H1 (cell line): Measurements from ENCODE around the gene SOWAHD. TPM values are rescaled to one million over a fixed set of nuclear protein-coding genes. Genes with fewer than 3 reads are reported as not detected.

Experiments
- CTCF ChIA-PET: fragments of 300-600 bp; sonication (Branson Sonifier 250); formaldehyde crosslinking; loops from one replicate; lab custom pipeline; 2021; ENCODE audit not compliant: partially characterized antibody; lab: Charles Lee
- POLR2A ChIA-PET: fragments of 300-600 bp; sonication (Branson Sonifier 250); formaldehyde crosslinking; loops from one replicate; lab custom pipeline; 2021; ENCODE audit warnings: inconsistent platforms; ENCODE audit not compliant: partially characterized antibody; lab: Charles Lee
- DNase-seq, 2 experiments: peaks; one replicate each; pipeline versions ENCODE4 v3.0.0 to v3.0.0-alpha.2; 2010 to 2022; ENCODE audit warnings: low spot score in 2 of 2, low read depth in 1 of 2, mixed read lengths in 1 of 2
- FAIRE-seq: peaks from 2 replicates; lab custom pipeline; 2011; peaks lifted over from hg19 to GRCh38; lab: Jason Lieb, UNC
- H2AFZ ChIP-seq: 2 replicates; pipeline ENCODE4 v1.8.1; 2012; ENCODE audit warnings: low read length, inconsistent platforms
- H2AK5ac ChIP-seq: 2 replicates; pipeline ENCODE4 v1.6.1; 2013; ENCODE audit warnings: low read depth, low read length
- H2BK120ac ChIP-seq: replicated peaks from 2 replicates; pipeline ENCODE3; 2013; ENCODE audit warnings: low read depth, low read length, inconsistent platforms
- H2BK12ac ChIP-seq: 2 replicates; pipeline ENCODE4 v1.6.1; 2013; ENCODE audit warnings: low read depth, low read length
- H2BK15ac ChIP-seq: 2 replicates; pipeline ENCODE4 v1.6.1; 2013; ENCODE audit warnings: low read length
- H2BK20ac ChIP-seq: 2 replicates; pipeline ENCODE4 v1.6.1; 2013; ENCODE audit warnings: low read length
- H2BK5ac ChIP-seq: 2 replicates; pipeline ENCODE4 v1.6.1; 2013; ENCODE audit warnings: low read depth, low read length
- H3K14ac ChIP-seq: 2 replicates; pipeline ENCODE4 v1.6.1; 2013; ENCODE audit warnings: inconsistent platforms; ENCODE audit not compliant: insufficient read length
- H3K18ac ChIP-seq: 2 replicates; pipeline ENCODE4 v1.6.1; 2013; ENCODE audit warnings: low read length; ENCODE audit errors: extremely low read depth
- H3K23ac ChIP-seq: 2 replicates; pipeline ENCODE4 v1.6.1; 2013; ENCODE audit warnings: inconsistent platforms; ENCODE audit not compliant: insufficient read length
- H3K23me2 ChIP-seq: 2 replicates; pipeline ENCODE4 v1.6.1; 2013; ENCODE audit warnings: low read depth, low read length
- H3K27ac ChIP-seq: 2 replicates; pipeline ENCODE4 v1.6.1; 2011; ENCODE audit warnings: low read depth, low read length, inconsistent platforms
- H3K27me3 ChIP-seq, 4 experiments: replicated peaks in 1 of 4; 1 replicate in 1 of 4; 2 replicates in 3 of 4; pipeline versions ENCODE4 v1.6.1 to v1.8.1; 2011 to 2013; ENCODE audit warnings: low read length in 3 of 4, mild to moderate bottlenecking in 3 of 4, inconsistent platforms in 2 of 4, mixed read lengths in 2 of 4, moderate library complexity in 1 of 4; ENCODE audit not compliant: control insufficient read depth in 3 of 4, insufficient read depth in 3 of 4; ENCODE audit errors: extremely low read depth in 1 of 4
- H3K36me3 ChIP-seq, 4 experiments: 2 replicates each; pipeline versions ENCODE4 v1.6.1 to v1.8.1; 2011 to 2013; ENCODE audit warnings: mild to moderate bottlenecking in 4 of 4, low read length in 3 of 4, moderate library complexity in 2 of 4, control low read depth in 1 of 4, inconsistent platforms in 1 of 4; ENCODE audit not compliant: insufficient read depth in 4 of 4, control insufficient read depth in 2 of 4
- H3K4ac ChIP-seq: replicated peaks from 2 replicates; pipeline ENCODE3; 2013; ENCODE audit warnings: low read length, low read depth, mixed read lengths, inconsistent platforms; ENCODE audit not compliant: insufficient read length
- H3K4me1 ChIP-seq, 4 experiments: replicated peaks in 1 of 4; 1 replicate in 1 of 4; 2 replicates in 3 of 4; pipeline versions ENCODE4 v1.6.1 to v1.8.1; 2011 to 2013; ENCODE audit warnings: low read length in 3 of 4, inconsistent platforms in 2 of 4, mixed read lengths in 1 of 4; ENCODE audit not compliant: insufficient read depth in 4 of 4, control insufficient read depth in 3 of 4
- H3K4me2 ChIP-seq, 2 experiments: 2 replicates each; pipeline versions ENCODE4 v1.6.1 to v1.8.1; 2011 to 2013; ENCODE audit warnings: low read depth in 2 of 2, low read length in 2 of 2, control low read depth in 1 of 2, inconsistent platforms in 1 of 2, mild to moderate bottlenecking in 1 of 2; ENCODE audit not compliant: insufficient read depth in 1 of 2
- H3K4me3 ChIP-seq, 4 experiments: fragments of 200-600, 300-600 bp in 1 of 4; sonication (generic), shearing (Covaris generic), sonication (Bioruptor Twin) in 1 of 4; 2 replicates each; pipeline versions ENCODE4 v1.5.1 to v1.8.1; 2011 to 2016; ENCODE audit warnings: low read length in 4 of 4, low read depth in 3 of 4, control low read depth in 2 of 4, inconsistent platforms in 2 of 4, mild to moderate bottlenecking in 2 of 4, mixed read lengths in 1 of 4, moderate library complexity in 1 of 4; ENCODE audit not compliant: insufficient read depth in 2 of 4; ENCODE audit errors: extremely low read depth in 1 of 4
- H3K56ac ChIP-seq: replicated peaks from 2 replicates; pipeline ENCODE3; 2013; ENCODE audit warnings: low read depth, mild to moderate bottlenecking, mixed read lengths, low read length, inconsistent platforms; ENCODE audit not compliant: insufficient read length
- H3K79me1 ChIP-seq: 2 replicates; pipeline ENCODE4 v1.6.1; 2013; ENCODE audit warnings: low read depth, low read length, control low read depth
- H3K79me2 ChIP-seq, 2 experiments: 2 replicates each; pipeline versions ENCODE4 v1.6.1 to v1.8.1; 2012 to 2013; ENCODE audit warnings: low read length in 2 of 2, mild to moderate bottlenecking in 2 of 2, inconsistent platforms in 1 of 2; ENCODE audit not compliant: insufficient read depth in 2 of 2, control insufficient read depth in 1 of 2
- H3K9ac ChIP-seq, 4 experiments: replicated peaks in 1 of 4; 1 replicate in 1 of 4; 2 replicates in 3 of 4; pipeline versions ENCODE4 v1.6.1 to v1.8.1; 2011 to 2013; ENCODE audit warnings: low read depth in 3 of 4, low read length in 3 of 4, control low read depth in 2 of 4, mild to moderate bottlenecking in 2 of 4, moderate library complexity in 2 of 4, inconsistent platforms in 1 of 4; ENCODE audit errors: extremely low read depth in 1 of 4
- H3K9me3 ChIP-seq, 2 experiments: 2 replicates each; pipeline versions ENCODE4 v1.6.1 to v1.8.1; 2012 to 2013; ENCODE audit warnings: mild to moderate bottlenecking in 2 of 2, moderate library complexity in 2 of 2, control low read depth in 1 of 2, inconsistent platforms in 1 of 2, low read depth in 1 of 2, low read length in 1 of 2, mixed read lengths in 1 of 2; ENCODE audit not compliant: insufficient read depth in 2 of 2
- H4K20me1 ChIP-seq, 2 experiments: replicated peaks in 1 of 2; 2 replicates each; pipeline versions ENCODE3 to v1.8.1; 2011 to 2013; ENCODE audit warnings: inconsistent platforms in 2 of 2, low read length in 2 of 2, mild to moderate bottlenecking in 1 of 2; ENCODE audit not compliant: insufficient read depth in 2 of 2, control insufficient read depth in 1 of 2
- H4K5ac ChIP-seq: 2 replicates; pipeline ENCODE4 v1.6.1; 2013; ENCODE audit warnings: low read length, low read depth, mixed read lengths, inconsistent platforms; ENCODE audit not compliant: insufficient read length
- H4K8ac ChIP-seq: 2 replicates; pipeline ENCODE4 v1.8.0; 2013; ENCODE audit warnings: mild to moderate bottlenecking, moderate library complexity, low read length, inconsistent platforms; ENCODE audit not compliant: insufficient read depth; ENCODE audit errors: extremely low read depth
- H4K91ac ChIP-seq: replicated peaks from 2 replicates; pipeline ENCODE3; 2013; ENCODE audit warnings: low read length, mixed read lengths, inconsistent platforms; ENCODE audit not compliant: insufficient read length
- ASH2L ChIP-seq: fragments of 200-600, 300-600 bp; sonication (generic); IDR thresholded peaks from one replicate; pipeline ENCODE4 v1.7.1; 2017; ENCODE audit warnings: low read length
- ATF2 ChIP-seq: IDR thresholded peaks from 2 replicates; pipeline ENCODE4 v1.6.1; 2012; ENCODE audit warnings: low read length, inconsistent platforms
- CHD2 ChIP-seq: IDR thresholded peaks from 2 replicates; pipeline ENCODE4 v1.6.1; 2012; ENCODE audit warnings: low read length, improper control_type of control experiment
- MAX ChIP-seq: IDR thresholded peaks from 2 replicates; pipeline ENCODE4 v1.6.1; 2012; ENCODE audit warnings: inconsistent platforms
- POU5F1 ChIP-seq: IDR thresholded peaks from 2 replicates; pipeline ENCODE4 v1.6.1; 2011; ENCODE audit warnings: low read depth, mild to moderate bottlenecking, low read length, moderate library complexity
- RFX5 ChIP-seq: IDR thresholded peaks from 2 replicates; pipeline ENCODE4 v1.6.1; 2011; ENCODE audit warnings: low read depth, low read length, improper control_type of control experiment, borderline replicate concordance
- SAP30 ChIP-seq: fragments of 300-600 bp; sonication (generic); IDR thresholded peaks from 2 replicates; pipeline ENCODE4 v1.7.1; 2012; ENCODE audit warnings: low read length, moderate library complexity, mild to moderate bottlenecking, inconsistent platforms; ENCODE audit not compliant: insufficient read depth, insufficient replicate concordance
- TBP ChIP-seq: IDR thresholded peaks from 2 replicates; pipeline ENCODE4 v1.6.1; 2011; ENCODE audit warnings: low read depth, low read length, improper control_type of control experiment
- ZNF274 ChIP-seq: IDR thresholded peaks from 2 replicates; pipeline ENCODE4 v1.7.0; 2012; ENCODE audit warnings: low read length, borderline replicate concordance; ENCODE audit errors: extremely low read depth
- WGBS, 2 experiments: shearing (Covaris generic) in 1 of 2; methylation state at CpG; one replicate each; pipeline versions ENCODE4 v1.1.6 to v1.1.7; 2013 to 2015; ENCODE audit warnings: low lambda C conversion rate in 2 of 2, mixed read lengths in 2 of 2, inconsistent platforms in 1 of 2, low coverage in 1 of 2, missing lambda C conversion rate in 1 of 2; ENCODE audit not compliant: insufficient replicate concordance in 2 of 2, insufficient coverage in 1 of 2, insufficient read length in 1 of 2; ENCODE audit errors: extremely low coverage in 1 of 2, missing lambda C conversion rate in 1 of 2; 5-methylcytosine and 5-hydroxymethylcytosine counted together
- polyA plus RNA-seq, 7 experiments: library from polyadenylated mRNA; depleted of rRNA in 3 of 7; stranded (reverse) in 5 of 7; unstranded in 2 of 7; fragments of >200 nt in 5 of 7; fragments of 200-250 nt in 2 of 7; gene quantifications; 1 replicate in 5 of 7; 2 replicates in 1 of 7; 4 replicates in 1 of 7; pipeline versions ENCODE4 v1.2.1 to v1.2.3, GENCODE V29; 2011 to 2013; ENCODE audit warnings: missing spikeins in 2 of 7, mixed read lengths in 2 of 7
- total RNA-seq: library from RNA; stranded (reverse); fragmentation: NEBNext Ultra II Directional; extraction: Animal tissue kit (Norgen Biotek cat#: 25700); gene quantifications from 2 replicates; pipeline ENCODE4 v1.2.1, GENCODE V29; 2021

The SOWAHD gene
- total and polyA plus RNA-seq, 2 of the 8 experiments (the other 6 are each of a cell fraction or from before 2014, with no cell fraction given) = 1.7 to 2.9 TPM

GRCh38 chrX:119791437-119792231, 33.2 kb downstream of the SOWAHD start, which contains the start of gene RPL39:
TSS of gene RPL39 (minus strand) at chrX:119791630. CDS start at chrX:119791576, 54 bp downstream.
- ChIA-PET CTCF (interaction anchor here (0.6 to 1.7 kb wide), 2 partner anchors 33 to 103 kb away, joined by 3 to 8 read pairs; partner anchors contain the start of gene SOWAHD), POLR2A (interaction anchor here (0.5 to 3.6 kb wide), 38 partner anchors 10 to 1296 kb away, joined by 3 to 48 read pairs (median 4); partner anchors contain the start of genes DOCK11, NDUFA1, RNF113A and SEPTIN6)
- Histone ChIP-seq H2BK15ac (no peak within 1 kb of the TSS), H3K36me3 (peaks cover 0 to 33% (median 17%) of the 10 kb centered on the region in 4 experiments; a peak in 7 of 8 replicates), H2BK20ac (no peak within 1 kb of the TSS), H2AK5ac (peak within 1 kb of the TSS; percentile 24; the same call in 1 of the 2 replicates), H2BK5ac (peak within 1 kb of the TSS; percentile 66), H3K9ac (peak within 1 kb of the TSS; percentile 85 to 93 (median 90)), H3K4ac (peak within 1 kb of the TSS; percentile 53), H3K4me1 (peaks cover 0 to 3% (median 0%) of the 10 kb centered on the region in 4 experiments; a peak in 1 of 7 replicates), H3K79me1 (no peaks in the 10 kb centered on the region), H2BK12ac (no peak within 1 kb of the TSS), H3K23ac (no peak within 1 kb of the TSS), H4K20me1 (peaks cover 15 to 18% of the 10 kb centered on the region in 2 experiments), H4K91ac (peak within 1 kb of the TSS; percentile 81), H3K4me2 (peak within 1 kb of the TSS; percentile 59 to 69), H3K27ac (peak within 1 kb of the TSS; percentile 87), H4K5ac (peak within 1 kb of the TSS; percentile 76), H3K23me2 (no peaks in the 10 kb centered on the region; the same call in 1 of the 2 replicates), H2BK120ac (no peak within 1 kb of the TSS), H3K56ac (peak within 1 kb of the TSS; percentile 46), H3K18ac (no peak within 1 kb of the TSS), H3K79me2 (peaks cover 15 to 45% of the 10 kb centered on the region in 2 experiments), H3K4me3 (peak within 1 kb of the TSS; percentile 72 to 98 (median 85)), H4K8ac (peak within 1 kb of the TSS; percentile 95; the same call in 1 of the 2 replicates), H3K9me3 (no peaks in the 10 kb centered on the region), H3K14ac (no peak within 1 kb of the TSS), H2AFZ (0 out of 2 replicates have a peak within 1 kb of the TSS, but pooled peaks have one; percentile 34), H3K27me3 (no peaks in the 10 kb centered on the region)
- DNase-seq (peak in 1 of 2 experiments; percentile 71), FAIRE-seq (no peak)
- WGBS, 2 experiments = 1% methylated on average over 14 of the region's 58 CpGs; no CpG with 5 or more reads in 1 of the 2 experiments
- TF ChIP-seq POU5F1 = no peak
- peak; percentile 94 for TF ChIP-seq TBP
- no peak for TF ChIP-seq SAP30
- TF ChIP-seq ZNF274 = no peak
- TF ChIP-seq ATF2 = no peak
- TF ChIP-seq CHD2 = no peak
- peak; percentile 47 for TF ChIP-seq ASH2L
- no peak for TF ChIP-seq RFX5
- peak; percentile 56 for TF ChIP-seq MAX
